GM23338 (cell line): Measurements from ENCODE around the gene SOX13. TPM values are rescaled to one million over a fixed set of nuclear protein-coding genes. Genes with fewer than 3 reads are reported as not detected.

ENCODE experiments used
- ATAC-seq: fragments of 200-7000 bp; cut with Tn5 transposase; 3 replicates; pipeline ENCODE4 v1.9.1; 2020
- DNase-seq: peaks from one replicate; pipeline ENCODE4 v3.0.0-alpha.2; 2015; ENCODE audit warnings: low spot score
- H2AFZ ChIP-seq: fragments of 200-600 bp; sonication (generic); 2 replicates; pipeline ENCODE4 v1.8.0; 2016; ENCODE audit warnings: antibody characterized with exemption, mild to moderate bottlenecking, moderate library complexity
- H3F3A ChIP-seq: fragments of 200-600 bp; sonication (generic); replicated peaks from 2 replicates; pipeline ENCODE4 v1.8.0; 2017; ENCODE audit warnings: antibody characterized with exemption, mixed run types, low read depth
- H3K27ac ChIP-seq: fragments of 200-600 bp; sonication (generic); 2 replicates; pipeline ENCODE4 v1.6.1; 2016; ENCODE audit warnings: low read depth
- H3K27me3 ChIP-seq: fragments of 200-600 bp; sonication (generic); 2 replicates; pipeline ENCODE4 v1.8.0; 2016; ENCODE audit warnings: mild to moderate bottlenecking, mixed run types, moderate library complexity; ENCODE audit not compliant: insufficient read depth
- H3K36me3 ChIP-seq: fragments of 200-600 bp; sonication (generic); 2 replicates; pipeline ENCODE4 v1.8.0; 2016; ENCODE audit warnings: mild to moderate bottlenecking; ENCODE audit not compliant: insufficient read depth
- H3K4me1 ChIP-seq: fragments of 200-600 bp; sonication (generic); 2 replicates; pipeline ENCODE4 v1.8.0; 2016; ENCODE audit warnings: mild to moderate bottlenecking, moderate library complexity; ENCODE audit not compliant: insufficient read depth
- H3K4me2 ChIP-seq: fragments of 200-600 bp; sonication (generic); 2 replicates; pipeline ENCODE4 v1.7.1; 2017; ENCODE audit warnings: mixed run types
- H3K4me3 ChIP-seq: fragments of 200-600 bp; sonication (generic); 2 replicates; pipeline ENCODE4 v1.6.1; 2016; ENCODE audit warnings: mixed run types
- H3K79me2 ChIP-seq: fragments of 200-600 bp; sonication (generic); replicated peaks from 2 replicates; pipeline ENCODE4 v1.8.0; 2017; ENCODE audit warnings: mild to moderate bottlenecking; ENCODE audit not compliant: insufficient read depth
- H3K9me2 ChIP-seq: fragments of 200-600 bp; sonication (generic); 2 replicates; pipeline ENCODE4 v1.8.0; 2017; ENCODE audit not compliant: insufficient read depth
- H4K20me1 ChIP-seq: fragments of 200-600 bp; sonication (generic); replicated peaks from 2 replicates; pipeline ENCODE4 v1.8.0; 2017; ENCODE audit warnings: mild to moderate bottlenecking; ENCODE audit not compliant: insufficient read depth
- H3K27ac Mint-ChIP-seq: 2 replicates; pipeline ENCODE4 v1.8.0; 2020; ENCODE audit warnings: inconsistent platforms, mild to moderate bottlenecking, moderate library complexity, mixed read lengths
- H3K27me3 Mint-ChIP-seq: 3 replicates; pipeline ENCODE4 v1.8.0; 2022; ENCODE audit warnings: low read depth, mild to moderate bottlenecking, moderate library complexity, mixed read lengths, inconsistent platforms; ENCODE audit not compliant: insufficient read depth, poor library complexity
- H3K36me3 Mint-ChIP-seq: 3 replicates; pipeline ENCODE4 v1.8.0; 2021; ENCODE audit warnings: low read depth, mild to moderate bottlenecking, inconsistent platforms, moderate library complexity, mixed read lengths
- H3K4me1 Mint-ChIP-seq: 3 replicates; pipeline ENCODE4 v1.8.0; 2020; ENCODE audit warnings: mild to moderate bottlenecking, inconsistent platforms, mixed read lengths
- H3K4me3 Mint-ChIP-seq: 3 replicates; pipeline ENCODE4 v1.8.0; 2021; ENCODE audit warnings: moderate library complexity, mild to moderate bottlenecking, inconsistent platforms, mixed read lengths
- H3K9me3 Mint-ChIP-seq: 3 replicates; pipeline ENCODE4 v1.8.0; 2020; ENCODE audit warnings: moderate library complexity, mild to moderate bottlenecking, inconsistent platforms, mixed read lengths
- EZH2 ChIP-seq: fragments of 200-600 bp; sonication (generic); IDR thresholded peaks from one replicate; pipeline ENCODE4 v1.8.0; 2017; ENCODE audit warnings: antibody characterized with exemption, mild to moderate bottlenecking, low read depth; ENCODE audit not compliant: unreplicated experiment
- EZH2phosphoT487 ChIP-seq: fragments of 200-600 bp; sonication (generic); IDR thresholded peaks from one replicate; pipeline ENCODE4 v1.8.1; 2018; ENCODE audit warnings: antibody characterized with exemption; ENCODE audit not compliant: unreplicated experiment
- NANOG ChIP-seq: IDR thresholded peaks from 2 replicates; pipeline ENCODE4 v1.6.1; 2016; ENCODE audit warnings: antibody characterized with exemption, borderline replicate concordance
- STAT1 ChIP-seq: IDR thresholded peaks from one replicate; pipeline ENCODE4 v1.6.1; 2016; ENCODE audit warnings: antibody characterized with exemption; ENCODE audit not compliant: unreplicated experiment
- ZNF114 ChIP-seq: fragments of 250-450 bp; sonication (Bioruptor Pico); IDR thresholded peaks from 2 replicates; pipeline ENCODE4 v1.5.0; 2020; ENCODE audit warnings: mild to moderate bottlenecking, moderate library complexity
- ZNF331 ChIP-seq: fragments of 250-450 bp; sonication (Bioruptor Pico); IDR thresholded peaks from 2 replicates; pipeline ENCODE4 v1.5.0; 2020; ENCODE audit warnings: low read depth, mild to moderate bottlenecking, moderate library complexity
- polyA plus RNA-seq: library from polyadenylated mRNA; unstranded; fragments of >200 nt; fragmentation: Nextera tagmentation; extraction: Ambion mirVana; gene quantifications from 2 replicates; pipeline ENCODE4 v1.2.1, GENCODE V29; 2016
- total RNA-seq: library from RNA; depleted of rRNA; stranded (reverse); fragments of >200 nt; shearing (Covaris generic); gene quantifications from 2 replicates; pipeline ENCODE4 v1.2.3, GENCODE V29; 2014
- TF ChIP-seq, protein P1 (sequence below): IDR thresholded peaks from one replicate; pipeline ENCODE4 v1.6.1; 2018; ENCODE audit warnings: antibody characterized with exemption; ENCODE audit not compliant: unreplicated experiment
- TF ChIP-seq, protein P2 (sequence below): IDR thresholded peaks from 2 replicates; pipeline ENCODE4 v1.6.1; 2016; ENCODE audit warnings: antibody characterized with exemption
- TF ChIP-seq, protein P3 (sequence below), 2 experiments: fragments of 200-600 bp in 1 of 2; sonication (generic) in 1 of 2; conservative IDR thresholded peaks; 2 replicates each; pipeline versions ENCODE4 v1.5.1 to v1.6.1; 2016 to 2017; ENCODE audit warnings: antibody characterized with exemption in 2 of 2, low read depth in 2 of 2, mild to moderate bottlenecking in 2 of 2, moderate library complexity in 1 of 2

The SOX13 gene
- total and polyA plus RNA-seq, 2 experiments from 2014 or later: 28.6 to 123 TPM

DNA sequence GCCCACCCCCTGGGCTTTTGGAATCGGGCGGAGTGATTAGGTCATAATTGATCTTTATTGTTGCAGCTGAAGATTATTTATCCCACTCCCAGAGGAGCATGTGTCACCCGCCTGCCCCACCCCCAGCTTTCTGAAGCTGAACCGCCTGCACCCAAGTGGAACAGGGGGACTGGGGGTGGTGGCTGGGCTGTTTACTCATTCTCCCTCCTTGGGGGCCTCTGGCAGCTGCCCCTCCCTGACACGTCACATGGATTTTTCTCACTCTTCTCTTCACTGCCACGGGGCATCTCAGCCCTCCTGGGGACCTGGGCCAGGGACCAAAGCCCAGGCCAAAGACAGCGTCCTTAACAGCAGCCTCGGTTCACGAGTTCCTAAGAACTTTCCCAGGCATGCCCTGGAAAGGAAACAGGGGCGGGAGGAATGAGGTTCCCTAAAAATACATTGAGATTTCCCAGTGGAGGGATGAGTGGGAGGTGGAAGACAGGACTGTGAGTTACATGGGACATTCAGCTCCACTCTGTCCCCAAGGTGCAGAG is 31.6 kb upstream of the SOX13 start (continued):
- TF ChIP-seq, protein P1, sequence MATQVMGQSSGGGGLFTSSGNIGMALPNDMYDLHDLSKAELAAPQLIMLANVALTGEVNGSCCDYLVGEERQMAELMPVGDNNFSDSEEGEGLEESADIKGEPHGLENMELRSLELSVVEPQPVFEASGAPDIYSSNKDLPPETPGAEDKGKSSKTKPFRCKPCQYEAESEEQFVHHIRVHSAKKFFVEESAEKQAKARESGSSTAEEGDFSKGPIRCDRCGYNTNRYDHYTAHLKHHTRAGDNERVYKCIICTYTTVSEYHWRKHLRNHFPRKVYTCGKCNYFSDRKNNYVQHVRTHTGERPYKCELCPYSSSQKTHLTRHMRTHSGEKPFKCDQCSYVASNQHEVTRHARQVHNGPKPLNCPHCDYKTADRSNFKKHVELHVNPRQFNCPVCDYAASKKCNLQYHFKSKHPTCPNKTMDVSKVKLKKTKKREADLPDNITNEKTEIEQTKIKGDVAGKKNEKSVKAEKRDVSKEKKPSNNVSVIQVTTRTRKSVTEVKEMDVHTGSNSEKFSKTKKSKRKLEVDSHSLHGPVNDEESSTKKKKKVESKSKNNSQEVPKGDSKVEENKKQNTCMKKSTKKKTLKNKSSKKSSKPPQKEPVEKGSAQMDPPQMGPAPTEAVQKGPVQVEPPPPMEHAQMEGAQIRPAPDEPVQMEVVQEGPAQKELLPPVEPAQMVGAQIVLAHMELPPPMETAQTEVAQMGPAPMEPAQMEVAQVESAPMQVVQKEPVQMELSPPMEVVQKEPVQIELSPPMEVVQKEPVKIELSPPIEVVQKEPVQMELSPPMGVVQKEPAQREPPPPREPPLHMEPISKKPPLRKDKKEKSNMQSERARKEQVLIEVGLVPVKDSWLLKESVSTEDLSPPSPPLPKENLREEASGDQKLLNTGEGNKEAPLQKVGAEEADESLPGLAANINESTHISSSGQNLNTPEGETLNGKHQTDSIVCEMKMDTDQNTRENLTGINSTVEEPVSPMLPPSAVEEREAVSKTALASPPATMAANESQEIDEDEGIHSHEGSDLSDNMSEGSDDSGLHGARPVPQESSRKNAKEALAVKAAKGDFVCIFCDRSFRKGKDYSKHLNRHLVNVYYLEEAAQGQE: no peak
- TF ChIP-seq, protein P2, sequence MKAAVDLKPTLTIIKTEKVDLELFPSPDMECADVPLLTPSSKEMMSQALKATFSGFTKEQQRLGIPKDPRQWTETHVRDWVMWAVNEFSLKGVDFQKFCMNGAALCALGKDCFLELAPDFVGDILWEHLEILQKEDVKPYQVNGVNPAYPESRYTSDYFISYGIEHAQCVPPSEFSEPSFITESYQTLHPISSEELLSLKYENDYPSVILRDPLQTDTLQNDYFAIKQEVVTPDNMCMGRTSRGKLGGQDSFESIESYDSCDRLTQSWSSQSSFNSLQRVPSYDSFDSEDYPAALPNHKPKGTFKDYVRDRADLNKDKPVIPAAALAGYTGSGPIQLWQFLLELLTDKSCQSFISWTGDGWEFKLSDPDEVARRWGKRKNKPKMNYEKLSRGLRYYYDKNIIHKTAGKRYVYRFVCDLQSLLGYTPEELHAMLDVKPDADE: no peak
- TF ChIP-seq ZNF331 (CRISPR knock-in tag) (no peak), EZH2 (no peak)
- TF ChIP-seq, protein P3, sequence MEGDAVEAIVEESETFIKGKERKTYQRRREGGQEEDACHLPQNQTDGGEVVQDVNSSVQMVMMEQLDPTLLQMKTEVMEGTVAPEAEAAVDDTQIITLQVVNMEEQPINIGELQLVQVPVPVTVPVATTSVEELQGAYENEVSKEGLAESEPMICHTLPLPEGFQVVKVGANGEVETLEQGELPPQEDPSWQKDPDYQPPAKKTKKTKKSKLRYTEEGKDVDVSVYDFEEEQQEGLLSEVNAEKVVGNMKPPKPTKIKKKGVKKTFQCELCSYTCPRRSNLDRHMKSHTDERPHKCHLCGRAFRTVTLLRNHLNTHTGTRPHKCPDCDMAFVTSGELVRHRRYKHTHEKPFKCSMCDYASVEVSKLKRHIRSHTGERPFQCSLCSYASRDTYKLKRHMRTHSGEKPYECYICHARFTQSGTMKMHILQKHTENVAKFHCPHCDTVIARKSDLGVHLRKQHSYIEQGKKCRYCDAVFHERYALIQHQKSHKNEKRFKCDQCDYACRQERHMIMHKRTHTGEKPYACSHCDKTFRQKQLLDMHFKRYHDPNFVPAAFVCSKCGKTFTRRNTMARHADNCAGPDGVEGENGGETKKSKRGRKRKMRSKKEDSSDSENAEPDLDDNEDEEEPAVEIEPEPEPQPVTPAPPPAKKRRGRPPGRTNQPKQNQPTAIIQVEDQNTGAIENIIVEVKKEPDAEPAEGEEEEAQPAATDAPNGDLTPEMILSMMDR (conservative IDR thresholded peaks at IDR 0.05; ENCODE audit: low read depth in 2 of 2): no peak

DNA sequence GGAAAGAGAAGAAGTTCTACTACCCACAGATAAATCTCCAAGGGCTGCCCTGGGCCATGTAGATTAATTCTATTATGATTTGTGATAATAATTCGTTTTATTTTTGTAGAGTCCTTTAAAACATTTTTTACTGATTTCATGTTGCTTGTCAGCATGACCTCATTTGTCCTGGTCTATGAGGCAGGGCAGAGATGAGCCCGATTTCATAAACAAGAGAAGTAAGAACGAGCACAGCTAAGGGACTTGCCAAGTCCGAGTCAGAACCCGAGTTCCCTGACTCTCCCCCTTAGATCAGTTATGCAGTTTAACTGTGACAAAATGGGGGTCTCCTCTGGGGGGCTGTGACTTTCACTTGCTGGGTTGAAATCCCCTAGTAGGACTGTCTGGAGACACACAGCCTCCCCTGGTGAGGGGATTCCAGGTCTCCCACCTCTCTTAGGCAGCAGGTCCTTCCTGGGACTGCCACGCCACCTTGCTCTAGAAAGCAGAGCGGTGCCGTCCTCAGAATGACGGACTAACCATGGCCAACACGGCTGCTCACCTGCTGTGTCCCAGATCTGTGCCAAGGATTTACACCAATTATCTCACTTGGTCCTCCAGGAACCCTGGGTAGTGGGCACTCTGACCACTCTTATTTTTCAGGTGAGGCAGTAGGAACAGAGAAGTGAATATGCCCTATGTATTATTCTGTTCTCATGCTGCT is 31.0 kb upstream of the SOX13 start:
- no peaks in the 10 kb centered on the region for H3K27me3 ChIP-seq
- Mint-ChIP-seq H3K9me3 (no peaks in the 10 kb centered on the region), H3K27me3 (peaks cover 12% of the 10 kb centered on the region), H3K4me3 (no peak overlapping the region), H3K4me1 (peaks cover 14% of the 10 kb centered on the region), H3K27ac (no peak overlapping the region), H3K36me3 (no peaks in the 10 kb centered on the region)
- H3K79me2 ChIP-seq: no peaks in the 10 kb centered on the region
- H3K9me2 ChIP-seq: no peaks in the 10 kb centered on the region; the same call in 1 of the 2 replicates
- H3K4me2 ChIP-seq: no peak overlapping the region
- H2AFZ ChIP-seq: peak overlapping the region; percentile 88
- H3K36me3 ChIP-seq: no peaks in the 10 kb centered on the region
- no peak for ATAC-seq
- H3K4me1 ChIP-seq: peaks cover 9% of the 10 kb centered on the region
- no peak overlapping the region for H3K27ac ChIP-seq
- H3F3A ChIP-seq: no peaks in the 10 kb centered on the region
- DNase-seq: no peak
- H4K20me1 ChIP-seq: no peaks in the 10 kb centered on the region
- no peak overlapping the region for H3K4me3 ChIP-seq
- TF ChIP-seq STAT1: no peak
- no peak for TF ChIP-seq EZH2phosphoT487
- no peak for TF ChIP-seq ZNF114 (CRISPR knock-in tag)
- TF ChIP-seq, protein P2: no peak
- no peak for TF ChIP-seq NANOG
- TF ChIP-seq, protein P1: no peak
- TF ChIP-seq ZNF331 (CRISPR knock-in tag): no peak
